ENCODE measurements around the gene PDS5A. TPM values are rescaled to one million over a fixed set of nuclear protein-coding genes. Genes with fewer than 3 reads are reported as not detected.

Gene PDS5A
- total RNA-seq, 6 experiments from 2014 or later: 28.0 to 45.7 (median 33.2) TPM

- intact Hi-C loops (cut with DNase I): no loop called here
- no peak for TF ChIP-seq POLR2A (IDR thresholded peaks at IDR 0.05)
- no peak for TF ChIP-seq CTCF (IDR thresholded peaks at IDR 0.05)
- H3K27ac ChIP-seq: no peak overlapping the region
- DNase-seq (no peak), ATAC-seq (no peak)
- H3K4me3 ChIP-seq: no peak overlapping the region
- no peaks in the 10 kb centered on the region for H3K27me3 ChIP-seq
- WGBS (ENCODE audit: insufficient coverage, low coverage, low lambda C conversion rate, missing lambda C conversion rate): 100% methylated on average over 1 of the region's 1 CpG
- peaks cover 0 to 23% (median 7%) of the 10 kb centered on the region in 4 donors for H3K36me3 ChIP-seq
- no peaks in the 10 kb centered on the region for H3K9me3 ChIP-seq
- no peaks in the 10 kb centered on the region for H3K4me1 ChIP-seq
Observed at GRCh38 chr4:39855909-39856512, 121.7 kb downstream of the PDS5A start.

- intact Hi-C loops (cut with DNase I): no loop called here
- H3K9me3 ChIP-seq: no peaks in the 10 kb centered on the region
- H3K36me3 ChIP-seq: peaks cover 0 to 19% (median 7%) of the 10 kb centered on the region in 4 donors
- H3K4me1 ChIP-seq: no peaks in the 10 kb centered on the region
- no peak overlapping the region for H3K27ac ChIP-seq
- DNase-seq (no peak), ATAC-seq (no peak)
- no peaks in the 10 kb centered on the region for H3K27me3 ChIP-seq
- TF ChIP-seq CTCF (IDR thresholded peaks at IDR 0.05): no peak
- no peak overlapping the region for H3K4me3 ChIP-seq
- 46% methylated on average over 4 of the region's 4 CpGs for WGBS (ENCODE audit: insufficient coverage, low coverage, low lambda C conversion rate, missing lambda C conversion rate)
Observed at GRCh38 chr4:39852636-39853035, 125.1 kb downstream of the PDS5A start.

GRCh38 chr4:39850727-39851126, 127.0 kb downstream of the PDS5A start:
- Histone ChIP-seq H3K36me3 (peaks cover 0 to 24% (median 5%) of the 10 kb centered on the region in 4 donors), H3K9me3 (no peaks in the 10 kb centered on the region), H3K27ac (no peak overlapping the region), H3K4me3 (no peak overlapping the region), H3K4me1 (peaks cover 0 to 6% (median 0%) of the 10 kb centered on the region in 4 donors), H3K27me3 (no peaks in the 10 kb centered on the region)
- intact Hi-C loops (cut with DNase I): no loop called here
- DNase-seq: no peak
- TF ChIP-seq POLR2A (IDR thresholded peaks at IDR 0.05) (no peak), CTCF (IDR thresholded peaks at IDR 0.05) (no peak)
- ATAC-seq: no peak

- H3K36me3 ChIP-seq: peaks cover 0 to 36% (median 3%) of the 10 kb centered on the region in 4 donors
- ATAC-seq (peak; percentile 41 to 60 (median 58)), DNase-seq (no peak)
- H3K4me1 ChIP-seq: peaks cover 0 to 10% (median 0%) of the 10 kb centered on the region in 4 donors
- no peak overlapping the region for H3K4me3 ChIP-seq
- TF ChIP-seq POLR2A (IDR thresholded peaks at IDR 0.05) (no peak), CTCF (IDR thresholded peaks at IDR 0.05) (no peak)
- no peak overlapping the region for H3K27ac ChIP-seq
- WGBS (ENCODE audit: insufficient coverage, low coverage, low lambda C conversion rate, missing lambda C conversion rate): 57% methylated on average over 1 of the region's 1 CpG
- intact Hi-C loops (cut with DNase I): no loop called here
- H3K9me3 ChIP-seq: no peaks in the 10 kb centered on the region
- no peaks in the 10 kb centered on the region for H3K27me3 ChIP-seq
Observed at GRCh38 chr4:39846705-39847104, 131.0 kb downstream of the PDS5A start.

GRCh38 chr4:39846120-39846519, 131.6 kb downstream of the PDS5A start:
- no peak for DNase-seq
- no peak for TF ChIP-seq CTCF (IDR thresholded peaks at IDR 0.05)
- no peak for TF ChIP-seq POLR2A (IDR thresholded peaks at IDR 0.05)
- Histone ChIP-seq H3K27ac (no peak overlapping the region), H3K27me3 (no peaks in the 10 kb centered on the region), H3K4me1 (peaks cover 0 to 10% (median 0%) of the 10 kb centered on the region in 4 donors), H3K36me3 (peaks cover 0 to 42% (median 3%) of the 10 kb centered on the region in 4 donors), H3K4me3 (no peak overlapping the region), H3K9me3 (no peaks in the 10 kb centered on the region)
- no peak for ATAC-seq
- intact Hi-C loops (cut with DNase I): no loop called here
- WGBS (ENCODE audit: insufficient coverage, low coverage, low lambda C conversion rate, missing lambda C conversion rate): 88% methylated on average over 9 of the region's 12 CpGs
